ENCODE data around the gene RSPH9. TPM values are rescaled to one million over a fixed set of nuclear protein-coding genes. Genes with fewer than 3 reads are reported as not detected.

Gene RSPH9
- total RNA-seq, 2 donors from 2014 or later: not detected

DNA sequence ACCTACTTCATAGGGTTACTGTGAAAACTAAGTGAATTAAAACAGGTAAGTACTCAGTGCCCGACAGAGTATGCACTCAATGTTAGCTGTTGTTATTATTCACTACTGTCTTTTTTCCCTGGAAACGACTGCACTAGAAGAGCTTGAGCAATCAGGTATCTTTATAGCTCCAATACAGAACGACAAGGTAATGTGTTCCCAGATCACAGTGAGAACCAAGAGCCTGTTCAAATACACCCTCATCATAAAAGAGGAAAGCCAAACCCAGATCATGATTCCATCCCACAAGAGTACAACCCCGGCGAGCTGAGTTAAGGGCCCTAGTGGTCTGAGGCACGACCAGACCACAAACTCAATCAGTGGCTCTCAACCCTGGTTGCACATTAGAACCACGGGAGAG lies 32.9 kb downstream of the RSPH9 start:
- H3K36me3 ChIP-seq: peaks cover 45% of the 10 kb centered on the region
- no peaks in the 10 kb centered on the region for H3K9me3 ChIP-seq
- peaks cover 0 to 12% of the 10 kb centered on the region in 2 donors for H3K4me1 ChIP-seq (ENCODE audit: control insufficient read depth in 1 of 2, low read depth in 2 of 2)
- TF ChIP-seq, protein P1, sequence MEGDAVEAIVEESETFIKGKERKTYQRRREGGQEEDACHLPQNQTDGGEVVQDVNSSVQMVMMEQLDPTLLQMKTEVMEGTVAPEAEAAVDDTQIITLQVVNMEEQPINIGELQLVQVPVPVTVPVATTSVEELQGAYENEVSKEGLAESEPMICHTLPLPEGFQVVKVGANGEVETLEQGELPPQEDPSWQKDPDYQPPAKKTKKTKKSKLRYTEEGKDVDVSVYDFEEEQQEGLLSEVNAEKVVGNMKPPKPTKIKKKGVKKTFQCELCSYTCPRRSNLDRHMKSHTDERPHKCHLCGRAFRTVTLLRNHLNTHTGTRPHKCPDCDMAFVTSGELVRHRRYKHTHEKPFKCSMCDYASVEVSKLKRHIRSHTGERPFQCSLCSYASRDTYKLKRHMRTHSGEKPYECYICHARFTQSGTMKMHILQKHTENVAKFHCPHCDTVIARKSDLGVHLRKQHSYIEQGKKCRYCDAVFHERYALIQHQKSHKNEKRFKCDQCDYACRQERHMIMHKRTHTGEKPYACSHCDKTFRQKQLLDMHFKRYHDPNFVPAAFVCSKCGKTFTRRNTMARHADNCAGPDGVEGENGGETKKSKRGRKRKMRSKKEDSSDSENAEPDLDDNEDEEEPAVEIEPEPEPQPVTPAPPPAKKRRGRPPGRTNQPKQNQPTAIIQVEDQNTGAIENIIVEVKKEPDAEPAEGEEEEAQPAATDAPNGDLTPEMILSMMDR (IDR thresholded peaks at IDR 0.05): no peak
- DNase-seq (ENCODE audit: low spot score) (no peak), ATAC-seq (ENCODE audit: insufficient number of reproducible peaks, low FRiP score, low read depth) (no peak)
- H3K4me3 ChIP-seq: no peak overlapping the region
- no peak overlapping the region for H3K27ac ChIP-seq
- H3K27me3 ChIP-seq (replicated peaks; ENCODE audit: insufficient read depth): no peaks in the 10 kb centered on the region

DNA sequence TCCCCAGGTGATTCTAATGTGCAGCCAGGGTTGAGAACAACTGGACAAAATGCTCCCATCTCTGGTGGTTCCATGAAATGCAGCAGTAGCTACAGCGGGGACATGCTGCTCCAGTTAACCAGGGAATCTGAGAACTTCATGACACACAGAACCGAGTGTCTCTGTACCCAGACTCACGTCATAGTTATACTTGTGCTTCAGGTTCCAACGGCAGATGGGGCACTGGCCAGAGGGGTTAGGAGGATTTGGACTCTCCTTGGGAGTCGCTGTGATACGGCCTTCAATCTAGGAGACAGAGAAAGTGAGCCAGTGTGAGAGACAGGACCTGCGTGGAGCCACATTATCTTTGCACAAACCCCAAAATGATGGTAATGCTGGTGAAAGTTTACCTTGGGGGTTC lies 33.5 kb downstream of the RSPH9 start:
- no peaks in the 10 kb centered on the region for H3K9me3 ChIP-seq
- ATAC-seq (ENCODE audit: insufficient number of reproducible peaks, low FRiP score, low read depth) (no peak), DNase-seq (ENCODE audit: low spot score) (no peak)
- no peaks in the 10 kb centered on the region for H3K27me3 ChIP-seq (replicated peaks; ENCODE audit: insufficient read depth)
- peaks cover 45% of the 10 kb centered on the region for H3K36me3 ChIP-seq
- peaks cover 0 to 8% of the 10 kb centered on the region in 2 donors for H3K4me1 ChIP-seq (ENCODE audit: control insufficient read depth in 1 of 2, low read depth in 2 of 2)
- H3K4me3 ChIP-seq: no peak overlapping the region
- TF ChIP-seq, protein P1 (IDR thresholded peaks at IDR 0.05): no peak
- no peak overlapping the region for H3K27ac ChIP-seq

DNA sequence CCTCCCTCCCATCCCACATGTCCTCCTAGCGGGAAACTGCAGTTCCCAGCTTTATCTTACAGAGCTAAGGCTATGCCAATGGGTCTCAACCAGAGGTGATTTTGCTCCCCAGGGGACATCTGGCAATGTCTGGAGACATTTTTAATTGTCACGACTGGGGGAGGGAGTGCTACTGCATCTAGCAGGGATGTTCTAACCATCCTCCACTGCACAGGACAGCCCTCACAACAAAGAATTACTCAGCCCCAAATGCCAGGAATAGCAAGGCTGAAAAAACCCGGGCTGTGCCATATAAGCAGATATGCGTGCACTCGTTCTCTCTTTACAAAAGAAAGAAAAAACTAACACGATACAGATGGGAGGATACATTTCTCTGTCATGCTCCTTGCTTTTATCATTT lies 34.2 kb downstream of the RSPH9 start:
- Histone ChIP-seq H3K4me3 (no peak overlapping the region), H3K27ac (no peak overlapping the region), H3K4me1 (ENCODE audit: control insufficient read depth in 1 of 2, low read depth in 2 of 2) (peaks cover 0 to under 1% of the 10 kb centered on the region in 2 donors), H3K9me3 (no peaks in the 10 kb centered on the region), H3K36me3 (peaks cover 38% of the 10 kb centered on the region), H3K27me3 (replicated peaks; ENCODE audit: insufficient read depth) (no peaks in the 10 kb centered on the region)
- no peak for ATAC-seq (ENCODE audit: insufficient number of reproducible peaks, low FRiP score, low read depth)
- DNase-seq (ENCODE audit: low spot score): no peak
- TF ChIP-seq, protein P1 (IDR thresholded peaks at IDR 0.05): no peak

DNA sequence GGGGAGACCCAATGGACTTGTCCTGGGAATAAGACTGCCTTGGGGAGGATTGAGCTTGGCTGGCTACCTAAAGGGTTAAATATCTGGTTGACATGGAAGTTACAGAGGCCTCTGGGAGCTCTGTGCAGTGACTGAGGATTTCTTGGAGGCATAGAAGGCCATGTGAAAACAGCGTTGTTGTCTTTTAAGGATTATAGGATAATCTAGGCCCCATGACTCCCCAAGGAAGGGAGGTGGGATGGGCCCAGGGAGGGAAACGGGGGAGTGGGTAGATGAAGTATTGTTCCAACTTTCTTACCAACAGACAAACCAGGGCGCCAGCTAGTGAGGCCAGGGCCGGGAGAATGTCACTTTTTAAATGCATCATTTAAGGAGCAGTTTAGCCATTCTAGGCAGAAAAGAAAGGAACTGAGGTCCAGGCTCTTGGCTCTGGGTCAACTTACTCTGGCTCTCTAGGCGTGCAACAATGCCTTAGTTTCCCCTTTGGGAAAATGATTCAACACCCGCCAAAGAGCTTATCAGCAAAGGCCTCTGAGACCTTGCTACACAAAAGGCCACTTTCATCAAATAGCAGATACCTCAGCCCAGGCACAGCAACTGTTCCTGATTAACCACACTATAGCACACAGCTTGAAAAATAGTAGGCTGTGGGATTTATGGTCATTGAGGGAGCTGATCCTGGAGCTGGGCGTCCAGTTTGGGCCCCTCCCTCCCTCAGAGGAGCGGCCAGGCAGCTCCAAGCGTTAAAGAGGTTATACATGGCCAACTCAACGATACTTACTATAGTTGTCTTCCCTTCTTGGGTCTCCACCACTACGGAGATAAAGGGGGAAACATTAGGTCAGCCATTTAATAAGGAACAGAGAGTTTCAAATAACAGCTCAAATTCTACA lies 35.7 kb downstream of the RSPH9 start:
- ATAC-seq (ENCODE audit: insufficient number of reproducible peaks, low FRiP score, low read depth) (no peak), DNase-seq (ENCODE audit: low spot score) (no peak)
- Histone ChIP-seq H3K27me3 (replicated peaks; ENCODE audit: insufficient read depth) (no peaks in the 10 kb centered on the region), H3K9me3 (no peaks in the 10 kb centered on the region), H3K4me3 (no peak overlapping the region), H3K36me3 (peaks cover 24% of the 10 kb centered on the region), H3K27ac (no peak overlapping the region), H3K4me1 (ENCODE audit: control insufficient read depth in 1 of 2, low read depth in 2 of 2) (no peaks in the 10 kb centered on the region)
- TF ChIP-seq, protein P1 (IDR thresholded peaks at IDR 0.05): no peak

DNA sequence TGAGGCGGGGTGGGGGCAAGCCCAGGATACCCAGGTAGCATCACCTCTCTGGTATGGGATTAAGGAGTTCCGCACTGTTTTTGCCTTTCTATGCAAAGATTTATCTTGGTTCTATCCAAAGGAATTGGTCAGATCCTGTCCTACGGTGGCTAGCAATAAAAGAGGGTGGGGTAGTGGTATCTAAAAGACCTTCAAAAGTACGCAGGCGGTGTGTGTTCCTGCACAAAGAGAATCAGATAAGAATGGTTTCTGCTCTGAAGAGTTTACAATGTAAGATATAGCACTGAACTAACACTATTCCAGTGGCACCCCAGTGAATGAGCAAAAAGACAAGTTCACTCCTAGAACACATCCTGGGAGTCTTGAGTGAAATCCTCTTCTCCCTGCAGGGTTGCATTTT lies 36.5 kb downstream of the RSPH9 start:
- no peak overlapping the region for H3K4me3 ChIP-seq
- ATAC-seq (ENCODE audit: insufficient number of reproducible peaks, low FRiP score, low read depth): no peak
- no peaks in the 10 kb centered on the region for H3K9me3 ChIP-seq
- H3K27me3 ChIP-seq (replicated peaks; ENCODE audit: insufficient read depth): no peaks in the 10 kb centered on the region
- H3K27ac ChIP-seq: no peak overlapping the region
- DNase-seq (ENCODE audit: low spot score): no peak
- H3K36me3 ChIP-seq: peaks cover 24% of the 10 kb centered on the region
- TF ChIP-seq, protein P1 (IDR thresholded peaks at IDR 0.05): no peak
- peaks cover 0 to under 1% of the 10 kb centered on the region in 2 donors for H3K4me1 ChIP-seq (ENCODE audit: control insufficient read depth in 1 of 2, low read depth in 2 of 2)
